HG02938 (cell line): Measurements from ENCODE around the gene HPS6.

Source experiments
- ATAC-seq: cut with Tn5 transposase; IDR thresholded peaks from one replicate; pipeline ENCODE4 v1.9.1; 2021; ENCODE audit warnings: mild to moderate bottlenecking, moderate library complexity; ENCODE audit not compliant: unreplicated experiment

Gene HPS6

GRCh38 chr10:102115775-102116174, 50.6 kb downstream of the HPS6 start:
- ATAC-seq, result no peak

- no peak for ATAC-seq
Observed at GRCh38 chr10:102116656-102117055, 51.5 kb downstream of the HPS6 start.
